B cell (primary cell): ENCODE measurements around the gene MAN2B2. TPM values are rescaled to one million over a fixed set of nuclear protein-coding genes. Genes with fewer than 3 reads are reported as not detected.

Experiments used
- ATAC-seq: fragments of 200-7000 bp; cut with Tn5 transposase; one replicate; pipeline ENCODE4 v1.10.0; 2021; ENCODE audit warnings: low read depth, mild to moderate bottlenecking, moderate number of reproducible peaks, moderate library complexity
- CTCF ChIA-PET: fragments of 350-600 bp; sonication (Branson Sonifier 250); formaldehyde crosslinking; loops from one replicate; lab custom pipeline; 2021; ENCODE audit warnings: antibody characterized with exemption, inconsistent platforms; lab: Charles Lee
- POLR2A ChIA-PET: fragments of 350-600 bp; sonication (Branson Sonifier 250); formaldehyde crosslinking; loops from one replicate; lab custom pipeline; 2021; ENCODE audit warnings: antibody characterized with exemption; lab: Charles Lee
- DNase-seq: peaks from one replicate; pipeline ENCODE4 v3.0.0; 2013
- H2AFZ ChIP-seq: 2 replicates; pipeline ENCODE4 v1.6.1; 2012; ENCODE audit warnings: mild to moderate bottlenecking, low read depth, low read length; ENCODE audit not compliant: insufficient read depth, poor library complexity, severe bottlenecking
- H3K27ac ChIP-seq, 2 donors: 1 replicate in 1 of 2; 2 replicates in 1 of 2; pipeline ENCODE4 v1.5.1; 2012 to 2013; ENCODE audit warnings: low read length in 2 of 2, mild to moderate bottlenecking in 2 of 2, moderate library complexity in 1 of 2
- H3K27me3 ChIP-seq, 4 experiments: fragments of 200-600 bp in 1 of 4; sonication (generic) in 1 of 4; replicated peaks in 1 of 4; 1 replicate in 2 of 4; 2 replicates in 2 of 4; pipeline versions ENCODE4 v1.6.1 to v1.7.0; 2013 to 2016; ENCODE audit warnings: low read length in 3 of 4, mild to moderate bottlenecking in 2 of 4, mixed read lengths in 1 of 4, moderate library complexity in 1 of 4; ENCODE audit not compliant: insufficient read depth in 4 of 4, control insufficient read depth in 3 of 4; ENCODE audit errors: control extremely low read depth in 1 of 4
- H3K36me3 ChIP-seq, 2 experiments: replicated peaks in 1 of 2; 1 replicate in 1 of 2; 2 replicates in 1 of 2; pipeline versions ENCODE4 v1.6.1 to v1.7.1; 2013; ENCODE audit warnings: low read length in 1 of 2; ENCODE audit not compliant: insufficient read depth in 2 of 2, control insufficient read depth in 1 of 2; ENCODE audit errors: control extremely low read depth in 1 of 2, extremely low read depth in 1 of 2
- H3K4me1 ChIP-seq, 2 donors: fragments of 200-600 bp in 1 of 2; sonication (generic) in 1 of 2; 1 replicate in 1 of 2; 2 replicates in 1 of 2; pipeline versions ENCODE4 v1.5.1 to v1.6.1; 2013 to 2017; ENCODE audit warnings: low read length in 2 of 2; ENCODE audit not compliant: control insufficient read depth in 2 of 2, insufficient read depth in 2 of 2
- H3K4me2 ChIP-seq: replicated peaks from 2 replicates; pipeline ENCODE3; 2012; ENCODE audit warnings: mild to moderate bottlenecking, low read depth, low read length; ENCODE audit not compliant: poor library complexity, severe bottlenecking
- H3K4me3 ChIP-seq, 5 experiments: fragments of 200-600 bp in 1 of 5; sonication (generic) in 1 of 5; 1 replicate in 3 of 5; 2 replicates in 2 of 5; pipeline versions ENCODE4 v1.5.1 to v1.7.0; 2011 to 2016; ENCODE audit warnings: low read length in 4 of 5, mild to moderate bottlenecking in 4 of 5, low read depth in 2 of 5, control low read depth in 1 of 5, moderate library complexity in 1 of 5; ENCODE audit not compliant: insufficient read depth in 1 of 5; ENCODE audit errors: control extremely low read depth in 1 of 5, extremely low read depth in 1 of 5
- H3K79me2 ChIP-seq: fragments of 200-600 bp; sonication (generic); one replicate; pipeline ENCODE4 v1.6.0; 2016; ENCODE audit warnings: low read length; ENCODE audit not compliant: control insufficient read depth, insufficient read depth
- H3K9ac ChIP-seq: fragments of 200-600 bp; sonication (generic); 2 replicates; pipeline ENCODE4 v1.6.1; 2017; ENCODE audit warnings: mild to moderate bottlenecking, low read length, moderate library complexity
- H3K9me3 ChIP-seq, 3 donors: one replicate each; pipeline versions ENCODE4 v1.6.1 to v1.7.1; 2013; ENCODE audit warnings: low read length in 2 of 3; ENCODE audit not compliant: control insufficient read depth in 2 of 3, insufficient read depth in 1 of 3; ENCODE audit errors: control extremely low read depth in 1 of 3
- H4K20me1 ChIP-seq: 2 replicates; pipeline ENCODE4 v1.6.0; 2012; ENCODE audit warnings: mild to moderate bottlenecking, low read length; ENCODE audit not compliant: insufficient read depth, control insufficient read depth, poor library complexity, severe bottlenecking
- H3K27ac Mint-ChIP-seq: one replicate; pipeline ENCODE4 v1.8.0; 2021; ENCODE audit warnings: mixed read lengths
- H3K27me3 Mint-ChIP-seq: one replicate; pipeline ENCODE4 v1.8.0; 2021; ENCODE audit warnings: mixed read lengths
- H3K4me1 Mint-ChIP-seq: one replicate; pipeline ENCODE4 v1.8.0; 2021; ENCODE audit warnings: mixed read lengths
- H3K4me3 Mint-ChIP-seq: one replicate; pipeline ENCODE4 v1.8.0; 2021; ENCODE audit warnings: mixed read lengths
- H3K9me3 Mint-ChIP-seq: one replicate; pipeline ENCODE4 v1.8.0; 2022; ENCODE audit warnings: mixed read lengths; ENCODE audit not compliant: insufficient read depth
- EZH2 ChIP-seq: IDR thresholded peaks from 2 replicates; pipeline ENCODE4 v1.6.1; 2012; ENCODE audit warnings: borderline replicate concordance, low read depth, mild to moderate bottlenecking, moderate library complexity, low read length; ENCODE audit not compliant: insufficient read depth, poor library complexity, severe bottlenecking
- WGBS: methylation state at CpG from one replicate; pipeline ENCODE4 v1.1.5; 2013; ENCODE audit warnings: missing lambda C conversion rate; ENCODE audit not compliant: insufficient coverage; 5-methylcytosine and 5-hydroxymethylcytosine counted together
- intact Hi-C: fragments of 100-400 bp; cut with micrococcal nuclease; formaldehyde crosslinking; loops from one replicate; pipeline ENCODE4 v1.10.0; 2022
- polyA plus RNA-seq: library from polyadenylated mRNA; depleted of rRNA; stranded (reverse); fragments of >200 nt; gene quantifications from 2 replicates; pipeline ENCODE4 v1.2.3, GENCODE V29; 2012
- total RNA-seq, 2 donors: library from RNA; stranded (reverse); fragments of 120-200 nt in 1 of 2; gene quantifications; 1 replicate in 1 of 2; 2 replicates in 1 of 2; pipeline versions ENCODE4 v1.2.3 to v1.2.4, GENCODE V29; 2013 to 2022
- TF ChIP-seq, protein P1 (sequence below): fragments of 200-600 bp; IDR thresholded peaks from one replicate; pipeline ENCODE4 v1.8.0; 2022; ENCODE audit warnings: antibody characterized with exemption, mild to moderate bottlenecking

The MAN2B2 gene
- total and polyA plus RNA-seq, 2 donors (not counting 1 experiment from before 2014, with no cell fraction given): 35.0 to 37.0 TPM

GRCh38 chr4:6540879-6541278 lies 34.1 kb upstream of the MAN2B2 start:
- Histone ChIP-seq H3K4me1 (no peaks in the 10 kb centered on the region), H3K36me3 (no peaks in the 10 kb centered on the region), H3K27me3 (peaks cover 0 to 2% (median 0%) of the 10 kb centered on the region in 4 experiments), H2AFZ (no peak overlapping the region), H3K4me2 (no peak overlapping the region), H4K20me1 (no peaks in the 10 kb centered on the region), H3K79me2 (no peaks in the 10 kb centered on the region), H3K9ac (no peak overlapping the region), H3K4me3 (no peak overlapping the region), H3K27ac (no peak overlapping the region), H3K9me3 (peaks cover 0 to 15% (median 4%) of the 10 kb centered on the region in 3 donors)
- no peak overlapping the region for H3K27ac Mint-ChIP-seq
- no peak overlapping the region for H3K4me3 Mint-ChIP-seq
- ATAC-seq (no peak), DNase-seq (no peak)
- ChIA-PET POLR2A (no interaction called here), CTCF (no interaction called here)
- peaks cover 16% of the 10 kb centered on the region for H3K27me3 Mint-ChIP-seq
- H3K9me3 Mint-ChIP-seq: peaks cover 6% of the 10 kb centered on the region
- intact Hi-C loops: no loop called here
- H3K4me1 Mint-ChIP-seq: no peaks in the 10 kb centered on the region
- TF ChIP-seq, protein P1, sequence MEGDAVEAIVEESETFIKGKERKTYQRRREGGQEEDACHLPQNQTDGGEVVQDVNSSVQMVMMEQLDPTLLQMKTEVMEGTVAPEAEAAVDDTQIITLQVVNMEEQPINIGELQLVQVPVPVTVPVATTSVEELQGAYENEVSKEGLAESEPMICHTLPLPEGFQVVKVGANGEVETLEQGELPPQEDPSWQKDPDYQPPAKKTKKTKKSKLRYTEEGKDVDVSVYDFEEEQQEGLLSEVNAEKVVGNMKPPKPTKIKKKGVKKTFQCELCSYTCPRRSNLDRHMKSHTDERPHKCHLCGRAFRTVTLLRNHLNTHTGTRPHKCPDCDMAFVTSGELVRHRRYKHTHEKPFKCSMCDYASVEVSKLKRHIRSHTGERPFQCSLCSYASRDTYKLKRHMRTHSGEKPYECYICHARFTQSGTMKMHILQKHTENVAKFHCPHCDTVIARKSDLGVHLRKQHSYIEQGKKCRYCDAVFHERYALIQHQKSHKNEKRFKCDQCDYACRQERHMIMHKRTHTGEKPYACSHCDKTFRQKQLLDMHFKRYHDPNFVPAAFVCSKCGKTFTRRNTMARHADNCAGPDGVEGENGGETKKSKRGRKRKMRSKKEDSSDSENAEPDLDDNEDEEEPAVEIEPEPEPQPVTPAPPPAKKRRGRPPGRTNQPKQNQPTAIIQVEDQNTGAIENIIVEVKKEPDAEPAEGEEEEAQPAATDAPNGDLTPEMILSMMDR: no peak
- no peak for TF ChIP-seq EZH2

DNA sequence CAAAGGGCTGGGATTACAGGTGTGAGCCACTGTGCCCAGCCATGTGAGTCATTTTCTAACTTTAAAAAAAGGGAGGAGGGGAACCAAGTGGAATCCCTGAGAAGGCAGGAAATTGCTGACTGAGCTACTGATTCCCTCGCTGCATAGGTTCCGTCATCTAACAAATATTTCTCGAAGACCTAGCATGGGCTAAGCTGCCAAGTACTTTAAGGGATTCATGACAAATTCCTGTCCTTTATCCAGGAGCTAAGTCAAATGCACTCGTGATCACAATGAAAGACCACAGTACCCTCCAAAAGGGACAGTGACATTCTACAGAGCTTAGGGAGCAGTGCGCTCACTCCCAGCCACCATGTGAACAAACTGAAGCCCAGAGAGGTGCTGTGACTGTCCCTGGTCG lies 33.2 kb upstream of the MAN2B2 start:
- H3K9ac ChIP-seq: no peak overlapping the region
- H3K4me1 Mint-ChIP-seq: no peaks in the 10 kb centered on the region
- no peak for TF ChIP-seq EZH2
- TF ChIP-seq, protein P1: no peak
- H3K27me3 Mint-ChIP-seq: peaks cover 21% of the 10 kb centered on the region
- no peak for DNase-seq
- ChIA-PET POLR2A (no interaction called here), CTCF (interaction anchor here (0.9 kb wide), 1 partner anchor 292 kb away, joined by 3 read pairs; no protein-coding TSS in a partner anchor)
- H3K27me3 ChIP-seq: peaks cover 0 to 5% (median 0%) of the 10 kb centered on the region in 4 experiments
- no peak for ATAC-seq
- no peak overlapping the region for H3K4me3 Mint-ChIP-seq
- H3K9me3 Mint-ChIP-seq: peaks cover 6% of the 10 kb centered on the region
- H3K27ac Mint-ChIP-seq: no peak overlapping the region
- WGBS: 72% methylated on average over 6 of the region's 6 CpGs
- no peak overlapping the region for H3K27ac ChIP-seq
- H3K36me3 ChIP-seq: no peaks in the 10 kb centered on the region
- H3K79me2 ChIP-seq: no peaks in the 10 kb centered on the region
- no peak overlapping the region for H2AFZ ChIP-seq
- peaks cover 0 to 18% (median 4%) of the 10 kb centered on the region in 3 donors for H3K9me3 ChIP-seq
- intact Hi-C loops: no loop called here
- H3K4me3 ChIP-seq: no peak overlapping the region
- H4K20me1 ChIP-seq: no peaks in the 10 kb centered on the region
- no peak overlapping the region for H3K4me2 ChIP-seq
- no peaks in the 10 kb centered on the region for H3K4me1 ChIP-seq
